ENCODE results near the gene NOD2.

Gene NOD2

GRCh38 chr16:50718061-50718760 is 24.8 kb downstream of the NOD2 start:
- no peak for DNase-seq

GRCh38 chr16:50718761-50719400 is 25.5 kb downstream of the NOD2 start:
- DNase-seq: no peak

GRCh38 chr16:50719401-50720337 is 26.3 kb downstream of the NOD2 start:
- DNase-seq: no peak

GRCh38 chr16:50721549-50722404 is 28.4 kb downstream of the NOD2 start:
- no peak for DNase-seq

GRCh38 chr16:50722405-50722737 is 29.0 kb downstream of the NOD2 start:
- DNase-seq: no peak

- no peak for DNase-seq
These were observed 29.6 kb downstream of the NOD2 start for GRCh38 chr16:50722960-50723359.

- DNase-seq: peak; percentile 9
These were observed 30.9 kb downstream of the NOD2 start for GRCh38 chr16:50724306-50724705.

GRCh38 chr16:50731130-50731988 is 38.0 kb downstream of the NOD2 start:
- DNase-seq: peak; percentile 22

- no peak for DNase-seq
These were observed 38.8 kb downstream of the NOD2 start for GRCh38 chr16:50731989-50732832.

GRCh38 chr16:50733468-50733867 is 40.1 kb downstream of the NOD2 start:
- no peak for DNase-seq

- peak; percentile 9 for DNase-seq
These were observed 42.3 kb downstream of the NOD2 start for GRCh38 chr16:50735629-50736122.

- DNase-seq: no peak
These were observed 43.0 kb downstream of the NOD2 start for GRCh38 chr16:50736448-50736847.

- DNase-seq: no peak
These were observed 44.1 kb downstream of the NOD2 start for GRCh38 chr16:50737420-50737959.

- DNase-seq: no peak
These were observed 45.6 kb downstream of the NOD2 start for GRCh38 chr16:50739031-50739430.

GRCh38 chr16:50740736-50741135 is 47.3 kb downstream of the NOD2 start:
- DNase-seq: no peak

GRCh38 chr16:50741225-50741780 is 47.9 kb downstream of the NOD2 start:
- peak; percentile 48 for DNase-seq

- DNase-seq: peak; percentile 98
These were observed 48.6 kb downstream of the NOD2 start, which contains the start of gene CYLD for GRCh38 chr16:50741781-50742575. TSS of gene CYLD (plus strand) at chr16:50742086. CDS start at chr16:50749699, 7,613 bp downstream.

- DNase-seq: peak; percentile 18
These were observed 49.3 kb downstream of the NOD2 start for GRCh38 chr16:50742576-50743200.

Data from OCI-M1 (cell line).